Lung (tissue), 12 donors: ENCODE results near the gene BMPER. TPM values are rescaled to one million over a fixed set of nuclear protein-coding genes. Genes with fewer than 3 reads are reported as not detected.

Experiments
- ATAC-seq: fragments of 200-7000 bp; cut with Tn5 transposase; one replicate; pipeline ENCODE4 v1.9.1; 2020; ENCODE audit warnings: moderate number of reproducible peaks; ENCODE audit not compliant: insufficient read depth, low FRiP score
- DNase-seq, 3 donors: peaks; one replicate each; pipeline ENCODE4 v3.0.0-alpha.2; 2013 to 2017
- H3K27ac ChIP-seq, 2 donors: one replicate each; pipeline ENCODE4 v1.5.1; 2013; ENCODE audit warnings: mild to moderate bottlenecking in 2 of 2, moderate library complexity in 2 of 2, control low read depth in 1 of 2, inconsistent platforms in 1 of 2, low read depth in 1 of 2, low read length in 1 of 2
- H3K27me3 ChIP-seq, 3 donors: one replicate each; pipeline ENCODE4 v1.5.1; 2013; ENCODE audit warnings: low read length in 2 of 3; ENCODE audit not compliant: control insufficient read depth in 3 of 3, insufficient read depth in 3 of 3
- H3K36me3 ChIP-seq, 4 donors: one replicate each; pipeline ENCODE4 v1.5.1; 2013; ENCODE audit warnings: low read length in 4 of 4, mild to moderate bottlenecking in 1 of 4, moderate library complexity in 1 of 4; ENCODE audit not compliant: control insufficient read depth in 4 of 4, insufficient read depth in 4 of 4
- H3K4me1 ChIP-seq, 5 donors: one replicate each; pipeline ENCODE4 v1.5.1; 2013; ENCODE audit warnings: low read length in 5 of 5, mild to moderate bottlenecking in 2 of 5, moderate library complexity in 1 of 5; ENCODE audit not compliant: control insufficient read depth in 5 of 5, insufficient read depth in 5 of 5
- H3K4me3 ChIP-seq: one replicate; pipeline ENCODE4 v1.5.1; 2013; ENCODE audit warnings: mild to moderate bottlenecking, control low read depth, moderate library complexity
- H3K9ac ChIP-seq, 2 donors: one replicate each; pipeline ENCODE4 v1.5.1; 2013; ENCODE audit warnings: low read length in 2 of 2, control low read depth in 1 of 2; ENCODE audit not compliant: insufficient read depth in 1 of 2
- H3K9me3 ChIP-seq, 4 donors: one replicate each; pipeline ENCODE4 v1.5.1; 2013; ENCODE audit warnings: low read length in 3 of 4, mild to moderate bottlenecking in 1 of 4, moderate library complexity in 1 of 4; ENCODE audit not compliant: control insufficient read depth in 4 of 4, insufficient read depth in 3 of 4
- WGBS, 2 donors: extraction: QIAGEN DNeasy Blood & Tissue Kit; methylation state at CpG; one replicate each; pipeline ENCODE4 v1.1.7; 2013; 5-methylcytosine and 5-hydroxymethylcytosine counted together
- polyA plus RNA-seq, 2 donors: library from polyadenylated mRNA; stranded (reverse); fragments of 200-250 nt; gene quantifications; one replicate each; pipeline ENCODE4 v1.2.1, GENCODE V29; 2013
- total RNA-seq, 2 donors: library from RNA; depleted of rRNA in 1 of 2; stranded (reverse); fragments of >200 nt in 1 of 2; gene quantifications; one replicate each; pipeline ENCODE4 v1.2.1, GENCODE V29; 2014 to 2021
- TF ChIP-seq, protein P1 (sequence below): IDR thresholded peaks from 2 replicates; pipeline ENCODE4 v1.5.1; 2012; ENCODE audit warnings: mild to moderate bottlenecking; ENCODE audit errors: control extremely low read depth, extremely low read depth
- donor health status: control.
- donor health status: control.
- donor health status: Bipolar disorder and iron deficiency.
- donor health status: healthy.
- donor health status: DM: yes; HTN: yes; CAD: no.

The BMPER gene
- total and polyA plus RNA-seq, 4 donors = 3.7 to 51.0 (median 9.0) TPM

DNA sequence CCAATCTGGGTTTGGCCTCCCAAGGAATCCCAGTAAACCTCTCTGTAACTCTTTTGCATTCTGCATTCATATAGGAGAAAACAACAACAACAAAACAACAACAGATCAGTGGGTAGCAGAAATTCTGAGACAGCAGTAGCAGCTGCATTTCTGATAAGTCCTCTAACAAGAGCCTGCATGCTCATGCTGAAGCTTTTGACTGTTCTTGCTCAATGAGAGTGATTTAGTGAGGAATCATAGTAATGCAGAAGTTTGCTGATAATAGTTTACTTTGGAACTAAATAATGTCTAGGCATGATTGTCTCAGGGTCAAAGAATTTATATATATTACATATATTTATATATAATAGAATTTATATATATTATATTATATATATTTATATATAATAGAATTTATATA is 35.2 kb downstream of the BMPER start:
- DNase-seq = peak in 1 of 3 donors; percentile 38
- H3K27ac ChIP-seq = no peak overlapping the region
- H3K9me3 ChIP-seq = no peaks in the 10 kb centered on the region
- H3K27me3 ChIP-seq = no peaks in the 10 kb centered on the region
- no peak overlapping the region for H3K4me3 ChIP-seq
- TF ChIP-seq, protein P1, sequence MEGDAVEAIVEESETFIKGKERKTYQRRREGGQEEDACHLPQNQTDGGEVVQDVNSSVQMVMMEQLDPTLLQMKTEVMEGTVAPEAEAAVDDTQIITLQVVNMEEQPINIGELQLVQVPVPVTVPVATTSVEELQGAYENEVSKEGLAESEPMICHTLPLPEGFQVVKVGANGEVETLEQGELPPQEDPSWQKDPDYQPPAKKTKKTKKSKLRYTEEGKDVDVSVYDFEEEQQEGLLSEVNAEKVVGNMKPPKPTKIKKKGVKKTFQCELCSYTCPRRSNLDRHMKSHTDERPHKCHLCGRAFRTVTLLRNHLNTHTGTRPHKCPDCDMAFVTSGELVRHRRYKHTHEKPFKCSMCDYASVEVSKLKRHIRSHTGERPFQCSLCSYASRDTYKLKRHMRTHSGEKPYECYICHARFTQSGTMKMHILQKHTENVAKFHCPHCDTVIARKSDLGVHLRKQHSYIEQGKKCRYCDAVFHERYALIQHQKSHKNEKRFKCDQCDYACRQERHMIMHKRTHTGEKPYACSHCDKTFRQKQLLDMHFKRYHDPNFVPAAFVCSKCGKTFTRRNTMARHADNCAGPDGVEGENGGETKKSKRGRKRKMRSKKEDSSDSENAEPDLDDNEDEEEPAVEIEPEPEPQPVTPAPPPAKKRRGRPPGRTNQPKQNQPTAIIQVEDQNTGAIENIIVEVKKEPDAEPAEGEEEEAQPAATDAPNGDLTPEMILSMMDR = no peak
- peaks cover 0 to 42% (median 15%) of the 10 kb centered on the region in 4 donors for H3K36me3 ChIP-seq
- no peak for ATAC-seq
- peaks cover 0 to 6% (median 0%) of the 10 kb centered on the region in 5 donors for H3K4me1 ChIP-seq
- H3K9ac ChIP-seq = no peak overlapping the region

DNA sequence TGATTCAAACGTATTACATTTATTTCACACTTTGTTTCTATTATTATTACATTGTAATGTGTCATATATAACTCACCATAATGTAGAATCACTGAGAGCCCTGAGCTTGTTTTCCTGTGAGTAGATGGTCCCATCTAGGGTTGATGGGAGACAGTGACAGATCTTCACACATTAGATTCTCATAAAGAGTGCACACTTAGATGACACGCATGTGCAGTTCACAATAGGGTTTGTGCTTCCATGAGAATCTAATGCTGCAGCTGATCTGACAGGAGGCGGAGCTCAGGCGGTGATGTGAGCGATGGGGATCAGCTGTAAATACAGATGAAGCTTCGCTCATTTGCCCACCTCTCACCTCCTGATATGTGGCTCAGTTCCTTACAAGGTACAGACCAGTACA is 36.1 kb downstream of the BMPER start:
- TF ChIP-seq, protein P1 = no peak
- no peaks in the 10 kb centered on the region for H3K9me3 ChIP-seq
- 88 to 94% methylated on average over 6 of the region's 6 CpGs for WGBS, 2 donors

DNA sequence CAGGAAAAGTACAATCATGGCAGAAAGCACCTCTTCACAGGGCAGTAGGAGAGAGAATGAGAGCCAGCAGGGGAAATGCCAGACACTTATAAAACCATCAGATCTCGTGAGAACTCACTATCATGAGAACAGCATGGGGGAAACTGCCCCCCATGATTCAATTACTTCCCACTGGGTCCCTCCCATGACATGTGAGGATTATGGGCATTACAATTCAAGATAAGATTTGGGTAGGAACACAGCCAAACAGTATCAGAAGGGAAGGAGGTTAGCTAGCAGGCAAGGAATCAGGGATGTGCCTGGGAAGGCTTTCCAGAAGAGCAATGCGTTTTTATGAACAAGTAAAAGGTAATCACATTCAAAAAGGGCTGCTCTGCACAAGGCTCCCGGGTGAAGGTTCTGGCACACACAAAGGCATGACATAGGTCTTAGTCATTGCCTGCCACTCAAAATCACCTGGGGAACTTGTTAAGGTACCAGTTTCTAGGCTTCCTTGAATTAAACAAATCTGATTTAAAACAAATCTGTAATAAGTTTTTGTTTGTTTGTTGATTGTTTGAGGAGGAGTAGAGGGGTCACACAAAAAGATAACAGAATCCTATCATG is 40.9 kb downstream of the BMPER start:
- Histone ChIP-seq H3K36me3 (peaks cover 0 to 33% (median 12%) of the 10 kb centered on the region in 4 donors), H3K4me1 (no peaks in the 10 kb centered on the region), H3K9me3 (no peaks in the 10 kb centered on the region), H3K4me3 (no peak overlapping the region), H3K27ac (no peak overlapping the region), H3K9ac (no peak overlapping the region), H3K27me3 (no peaks in the 10 kb centered on the region)
- DNase-seq (no peak), ATAC-seq (no peak)
- TF ChIP-seq, protein P1 = no peak
- 72 to 83% methylated on average over 3 of the region's 3 CpGs for WGBS, 2 donors

More for the DNA sequence above, 36.1 kb downstream of the BMPER start:
- H3K36me3 ChIP-seq = peaks cover 0 to 44% (median 13%) of the 10 kb centered on the region in 4 donors
- H3K27ac ChIP-seq = no peak overlapping the region
- peaks cover 0 to 6% (median 0%) of the 10 kb centered on the region in 5 donors for H3K4me1 ChIP-seq
- H3K27me3 ChIP-seq = no peaks in the 10 kb centered on the region
- DNase-seq = no peak
- ATAC-seq = no peak
- no peak overlapping the region for H3K4me3 ChIP-seq
- H3K9ac ChIP-seq = no peak overlapping the region
